Measurements from ENCODE around the gene CDH4. TPM values are rescaled to one million over a fixed set of nuclear protein-coding genes. Genes with fewer than 3 reads are reported as not detected.

Gene CDH4
- total and polyA plus RNA-seq, 4 experiments from 2014 or later, result 0.39 to 1.1 (median 0.41) TPM; not detected in 1

DNA sequence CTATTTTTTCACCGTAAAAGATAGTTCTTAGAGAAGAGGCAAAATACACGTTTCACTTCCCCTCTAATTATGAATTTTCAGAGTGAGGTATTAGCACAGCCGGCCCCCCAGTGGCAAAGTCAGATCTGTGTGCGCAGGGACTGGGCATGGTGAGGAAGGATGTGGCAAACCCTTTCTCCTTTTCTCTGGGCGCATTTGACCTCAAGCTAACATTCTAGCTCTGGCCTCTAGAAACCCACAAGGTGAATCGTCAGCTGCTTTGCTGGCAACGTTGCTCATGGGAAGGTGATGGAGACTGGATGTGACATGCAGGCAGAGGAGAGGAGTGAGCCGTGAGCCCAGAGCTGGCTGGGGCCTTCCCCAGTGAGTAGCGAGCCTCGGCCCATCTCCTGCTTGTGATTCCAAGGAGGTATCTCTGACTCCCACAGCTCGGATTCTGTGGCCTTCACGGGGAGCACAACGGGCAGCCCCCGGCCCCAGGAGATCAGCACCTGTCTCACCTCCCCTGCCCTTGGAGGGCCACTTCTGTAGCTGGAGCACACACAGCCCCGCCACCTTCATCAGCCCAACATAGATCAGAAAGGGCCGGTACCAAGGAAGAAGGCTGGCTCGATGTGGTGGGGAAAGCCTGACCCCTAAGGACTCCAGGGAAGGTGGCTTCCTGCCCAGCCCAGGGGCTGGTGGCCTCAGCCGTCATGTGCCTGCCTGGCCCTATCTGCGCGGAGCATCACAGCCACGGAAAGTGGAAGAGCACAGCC lies 660.8 kb downstream of the CDH4 start:
- no peak for DNase-seq
- Histone ChIP-seq H3K9me3 (ENCODE audit: control insufficient read depth in 1 of 2, low read length in 2 of 2) (no peaks in the 10 kb centered on the region), H3K27ac (ENCODE audit: low read depth, low read length) (no peak overlapping the region), H3K4me1 (ENCODE audit: insufficient read depth, low read length) (no peaks in the 10 kb centered on the region), H3K4me3 (ENCODE audit: low read length in 2 of 2) (no peak overlapping the region), H3K36me3 (ENCODE audit: insufficient read depth, low read length) (no peaks in the 10 kb centered on the region), H3K27me3 (ENCODE audit: insufficient read depth, low read length) (no peaks in the 10 kb centered on the region)
- Mint-ChIP-seq H3K27ac (no peak overlapping the region), H3K4me3 (no peak overlapping the region), H3K9me3 (peaks cover 0 to 2% (median 0%) of the 10 kb centered on the region in 8 donors), H3K27me3 (peaks cover 5 to 7% of the 10 kb centered on the region in 2 donors), H3K4me1 (no peaks in the 10 kb centered on the region), H3K36me3 (no peaks in the 10 kb centered on the region)
- intact Hi-C loops (cut with micrococcal nuclease), result no loop called here
- ChIA-PET POLR2A (ENCODE audit: partially characterized antibody) (no interaction called here), CTCF (ENCODE audit: partially characterized antibody) (no interaction called here)

GRCh38 chr20:61913423-61914225 lies 661.6 kb downstream of the CDH4 start:
- Mint-ChIP-seq H3K27ac (no peak overlapping the region), H3K27me3 (peaks cover 5 to 7% of the 10 kb centered on the region in 2 donors), H3K4me1 (no peaks in the 10 kb centered on the region), H3K4me3 (no peak overlapping the region), H3K36me3 (no peaks in the 10 kb centered on the region), H3K9me3 (peaks cover 0 to 2% (median 0%) of the 10 kb centered on the region in 8 donors)
- intact Hi-C loops (cut with micrococcal nuclease), result no loop called here
- POLR2A ChIA-PET (ENCODE audit: partially characterized antibody), result no interaction called here
- H3K4me1 ChIP-seq (ENCODE audit: insufficient read depth, low read length), result no peaks in the 10 kb centered on the region
- H3K4me3 ChIP-seq (ENCODE audit: low read length in 2 of 2), result no peak overlapping the region
- no peak for DNase-seq
- H3K36me3 ChIP-seq (ENCODE audit: insufficient read depth, low read length), result no peaks in the 10 kb centered on the region
- H3K9me3 ChIP-seq (ENCODE audit: control insufficient read depth in 1 of 2, low read length in 2 of 2), result no peaks in the 10 kb centered on the region
- no peaks in the 10 kb centered on the region for H3K27me3 ChIP-seq (ENCODE audit: insufficient read depth, low read length)
- CTCF ChIA-PET (ENCODE audit: partially characterized antibody), result no interaction called here
- H3K27ac ChIP-seq (ENCODE audit: low read depth, low read length), result no peak overlapping the region

DNA sequence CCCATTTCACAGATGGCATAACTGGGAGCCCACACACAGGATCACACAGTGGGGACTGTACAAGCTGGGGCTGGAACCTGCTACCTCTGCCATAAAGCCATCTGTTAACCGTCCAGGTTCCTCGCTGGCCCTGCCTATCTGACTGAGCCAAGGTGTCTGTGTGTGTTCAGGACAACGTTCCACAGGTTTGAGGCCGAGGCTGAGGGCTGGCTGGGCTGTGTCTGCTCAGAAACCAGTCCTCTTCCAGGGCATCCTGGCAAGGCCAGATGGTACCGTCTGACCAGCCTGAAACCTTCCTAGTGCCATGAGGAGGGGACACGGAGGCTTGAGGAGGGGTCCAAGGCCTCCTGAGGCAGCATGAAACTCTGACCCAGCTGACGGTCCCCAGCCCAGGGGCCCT lies 663.0 kb downstream of the CDH4 start:
- POLR2A ChIA-PET (ENCODE audit: partially characterized antibody), result no interaction called here

DNA sequence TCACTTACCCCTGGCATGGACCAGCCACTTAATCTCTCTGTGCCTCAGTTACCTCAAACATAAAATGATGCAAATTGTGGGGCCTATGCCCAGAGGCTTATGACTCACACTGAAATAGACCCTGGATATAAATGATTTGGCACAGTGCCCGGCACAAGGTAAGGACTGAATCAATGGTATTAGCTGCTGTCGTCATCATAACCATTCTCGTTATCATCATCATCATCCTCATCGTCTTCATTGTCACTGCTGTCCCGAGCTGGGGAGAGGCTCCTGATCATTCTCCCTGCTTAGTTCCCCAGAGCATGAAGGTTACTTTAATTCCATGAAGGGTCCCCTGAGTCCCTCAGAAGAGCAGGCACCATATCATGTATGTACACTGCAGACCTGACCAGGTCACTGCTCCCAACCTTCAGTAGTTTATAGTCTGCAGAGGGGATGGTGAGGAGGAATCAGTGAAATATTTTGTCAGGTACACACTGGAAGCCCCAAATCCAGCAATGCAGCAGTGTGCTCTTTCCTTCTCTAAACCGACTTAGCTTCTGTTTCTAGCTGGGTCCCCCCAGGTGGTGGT lies 664.3 kb downstream of the CDH4 start:
- no peaks in the 10 kb centered on the region for H3K9me3 ChIP-seq (ENCODE audit: control insufficient read depth in 1 of 2, low read length in 2 of 2)
- Mint-ChIP-seq H3K4me1 (no peaks in the 10 kb centered on the region), H3K27ac (no peak overlapping the region), H3K36me3 (no peaks in the 10 kb centered on the region), H3K27me3 (peaks cover 5% of the 10 kb centered on the region in 2 donors), H3K9me3 (peaks cover 0 to 3% (median 0%) of the 10 kb centered on the region in 8 donors), H3K4me3 (no peak overlapping the region)
- H3K27me3 ChIP-seq (ENCODE audit: insufficient read depth, low read length), result no peaks in the 10 kb centered on the region
- POLR2A ChIA-PET (ENCODE audit: partially characterized antibody), result no interaction called here
- DNase-seq, result no peak
- CTCF ChIA-PET (ENCODE audit: partially characterized antibody), result no interaction called here
- H3K4me3 ChIP-seq (ENCODE audit: low read length in 2 of 2), result no peak overlapping the region
- no peak overlapping the region for H3K27ac ChIP-seq (ENCODE audit: low read depth, low read length)
- intact Hi-C loops (cut with micrococcal nuclease), result no loop called here
- no peaks in the 10 kb centered on the region for H3K36me3 ChIP-seq (ENCODE audit: insufficient read depth, low read length)
- H3K4me1 ChIP-seq (ENCODE audit: insufficient read depth, low read length), result no peaks in the 10 kb centered on the region

More for the DNA sequence above, 663.0 kb downstream of the CDH4 start:
- no peaks in the 10 kb centered on the region for H3K4me1 Mint-ChIP-seq
- H3K27me3 Mint-ChIP-seq, result peaks cover 5 to 7% of the 10 kb centered on the region in 2 donors
- DNase-seq, result no peak
- no peak overlapping the region for H3K27ac Mint-ChIP-seq
- H3K9me3 Mint-ChIP-seq, result peaks cover 0 to 2% (median 0%) of the 10 kb centered on the region in 8 donors
- CTCF ChIA-PET (ENCODE audit: partially characterized antibody), result no interaction called here
- Histone ChIP-seq H3K4me1 (ENCODE audit: insufficient read depth, low read length) (no peaks in the 10 kb centered on the region), H3K27me3 (ENCODE audit: insufficient read depth, low read length) (no peaks in the 10 kb centered on the region), H3K4me3 (ENCODE audit: low read length in 2 of 2) (no peak overlapping the region), H3K36me3 (ENCODE audit: insufficient read depth, low read length) (no peaks in the 10 kb centered on the region), H3K9me3 (ENCODE audit: control insufficient read depth in 1 of 2, low read length in 2 of 2) (no peaks in the 10 kb centered on the region), H3K27ac (ENCODE audit: low read depth, low read length) (no peak overlapping the region)
- no peaks in the 10 kb centered on the region for H3K36me3 Mint-ChIP-seq
- H3K4me3 Mint-ChIP-seq, result no peak overlapping the region
- intact Hi-C loops (cut with micrococcal nuclease), result no loop called here

- ChIA-PET CTCF (ENCODE audit: partially characterized antibody) (no interaction called here), POLR2A (ENCODE audit: partially characterized antibody) (no interaction called here)
- Histone ChIP-seq H3K9me3 (ENCODE audit: control insufficient read depth in 1 of 2, low read length in 2 of 2) (no peaks in the 10 kb centered on the region), H3K27ac (ENCODE audit: low read depth, low read length) (no peak overlapping the region), H3K4me1 (ENCODE audit: insufficient read depth, low read length) (no peaks in the 10 kb centered on the region), H3K36me3 (ENCODE audit: insufficient read depth, low read length) (no peaks in the 10 kb centered on the region), H3K27me3 (ENCODE audit: insufficient read depth, low read length) (no peaks in the 10 kb centered on the region), H3K4me3 (ENCODE audit: low read length in 2 of 2) (no peak overlapping the region)
- Mint-ChIP-seq H3K36me3 (no peaks in the 10 kb centered on the region), H3K9me3 (peaks cover 0 to 3% (median 0%) of the 10 kb centered on the region in 8 donors), H3K4me3 (no peak overlapping the region), H3K27me3 (peaks cover 5% of the 10 kb centered on the region in 2 donors), H3K27ac (no peak overlapping the region), H3K4me1 (no peaks in the 10 kb centered on the region)
- DNase-seq, result no peak
- intact Hi-C loops (cut with micrococcal nuclease), result no loop called here
Observed at GRCh38 chr20:61917474-61918145, 665.5 kb downstream of the CDH4 start.

DNA sequence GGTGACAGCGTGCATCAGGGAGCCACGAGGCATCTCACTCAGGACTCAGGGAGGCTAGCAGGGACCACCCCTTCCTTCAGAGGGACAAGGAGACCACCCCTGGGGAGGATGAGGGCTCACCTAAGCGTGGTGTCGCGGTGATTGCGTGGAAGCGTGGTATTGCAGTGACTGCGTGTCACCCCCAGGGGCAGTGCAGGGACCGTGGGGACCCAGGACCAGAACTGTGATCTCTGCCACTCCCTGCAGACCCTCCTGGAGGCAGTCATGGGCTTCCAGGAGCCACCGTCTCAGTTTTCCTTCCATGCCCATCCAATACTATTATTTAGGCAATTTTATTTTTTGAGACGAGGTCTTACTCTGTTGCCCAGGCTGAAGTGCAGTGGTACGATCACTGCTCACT lies 666.5 kb downstream of the CDH4 start:
- intact Hi-C loops (cut with micrococcal nuclease), result no loop called here
- no peaks in the 10 kb centered on the region for H3K36me3 ChIP-seq (ENCODE audit: insufficient read depth, low read length)
- H3K27ac Mint-ChIP-seq, result no peak overlapping the region
- H3K27ac ChIP-seq (ENCODE audit: low read depth, low read length), result no peak overlapping the region
- POLR2A ChIA-PET (ENCODE audit: partially characterized antibody), result no interaction called here
- H3K9me3 Mint-ChIP-seq, result peaks cover 0 to 3% (median 0%) of the 10 kb centered on the region in 8 donors
- H3K36me3 Mint-ChIP-seq, result no peaks in the 10 kb centered on the region
- H3K4me3 Mint-ChIP-seq, result no peak overlapping the region
- DNase-seq, result no peak
- H3K4me1 Mint-ChIP-seq, result no peaks in the 10 kb centered on the region
- H3K4me1 ChIP-seq (ENCODE audit: insufficient read depth, low read length), result no peaks in the 10 kb centered on the region
- H3K4me3 ChIP-seq (ENCODE audit: low read length in 2 of 2), result no peak overlapping the region
- no peaks in the 10 kb centered on the region for H3K27me3 ChIP-seq (ENCODE audit: insufficient read depth, low read length)
- no peaks in the 10 kb centered on the region for H3K9me3 ChIP-seq (ENCODE audit: control insufficient read depth in 1 of 2, low read length in 2 of 2)
- H3K27me3 Mint-ChIP-seq, result peaks cover 5 to 6% of the 10 kb centered on the region in 2 donors
- CTCF ChIA-PET (ENCODE audit: partially characterized antibody), result no interaction called here

GRCh38 chr20:61919239-61919638 lies 667.2 kb downstream of the CDH4 start:
- no peaks in the 10 kb centered on the region for H3K27me3 ChIP-seq (ENCODE audit: insufficient read depth, low read length)
- POLR2A ChIA-PET (ENCODE audit: partially characterized antibody), result no interaction called here
- no peak for DNase-seq
- CTCF ChIA-PET (ENCODE audit: partially characterized antibody), result no interaction called here
- Mint-ChIP-seq H3K36me3 (no peaks in the 10 kb centered on the region), H3K27ac (no peak overlapping the region), H3K4me1 (no peaks in the 10 kb centered on the region), H3K9me3 (peaks cover 0 to 3% (median 0%) of the 10 kb centered on the region in 8 donors), H3K27me3 (peaks cover 5 to 6% of the 10 kb centered on the region in 2 donors), H3K4me3 (no peak overlapping the region)
- no peak overlapping the region for H3K4me3 ChIP-seq (ENCODE audit: low read length in 2 of 2)
- H3K27ac ChIP-seq (ENCODE audit: low read depth, low read length), result no peak overlapping the region
- intact Hi-C loops (cut with micrococcal nuclease), result no loop called here
- no peaks in the 10 kb centered on the region for H3K9me3 ChIP-seq (ENCODE audit: control insufficient read depth in 1 of 2, low read length in 2 of 2)
- H3K36me3 ChIP-seq (ENCODE audit: insufficient read depth, low read length), result no peaks in the 10 kb centered on the region
- no peaks in the 10 kb centered on the region for H3K4me1 ChIP-seq (ENCODE audit: insufficient read depth, low read length)
